Mesendoderm (in vitro differentiated cells): ENCODE measurements around the gene CHD2.

ENCODE experiments used
- DNase-seq: peaks from one replicate; pipeline ENCODE4 v3.0.0; 2013
- H2AK5ac ChIP-seq: 2 replicates; pipeline ENCODE4 v1.6.1; 2013; ENCODE audit warnings: low read length, inconsistent platforms
- H2BK120ac ChIP-seq: 2 replicates; pipeline ENCODE4 v1.6.1; 2013; ENCODE audit warnings: low read depth, mild to moderate bottlenecking, low read length, moderate library complexity, mixed read lengths
- H2BK15ac ChIP-seq: replicated peaks from 2 replicates; pipeline ENCODE4 v1.6.1; 2013; ENCODE audit warnings: low read depth, mild to moderate bottlenecking, moderate library complexity
- H2BK5ac ChIP-seq: 2 replicates; pipeline ENCODE4 v1.6.1; 2013; ENCODE audit warnings: low read length, inconsistent platforms
- H3K18ac ChIP-seq: 2 replicates; pipeline ENCODE4 v1.6.1; 2013; ENCODE audit warnings: mild to moderate bottlenecking, low read length, mixed read lengths
- H3K23ac ChIP-seq: one replicate; pipeline ENCODE4 v1.6.1; 2013; ENCODE audit warnings: low read length
- H3K27ac ChIP-seq: 2 replicates; pipeline ENCODE4 v1.5.1; 2013; ENCODE audit warnings: low read depth, mild to moderate bottlenecking, inconsistent platforms, low read length, moderate library complexity
- H3K27me3 ChIP-seq: 2 replicates; pipeline ENCODE4 v1.6.1; 2013; ENCODE audit warnings: low read length, control low read depth, mild to moderate bottlenecking, inconsistent platforms; ENCODE audit not compliant: insufficient read depth, poor library complexity
- H3K36me3 ChIP-seq: 2 replicates; pipeline ENCODE4 v1.6.1; 2013; ENCODE audit warnings: low read length, inconsistent platforms; ENCODE audit not compliant: control insufficient read depth, insufficient read depth
- H3K4ac ChIP-seq: one replicate; pipeline ENCODE4 v1.6.1; 2013; ENCODE audit warnings: low read depth, mild to moderate bottlenecking, low read length, moderate library complexity
- H3K4me1 ChIP-seq: 2 replicates; pipeline ENCODE4 v1.6.1; 2013; ENCODE audit warnings: low read depth, low read length, inconsistent platforms; ENCODE audit not compliant: control insufficient read depth
- H3K4me2 ChIP-seq: 2 replicates; pipeline ENCODE4 v1.6.1; 2013; ENCODE audit warnings: low read length
- H3K4me3 ChIP-seq: 2 replicates; pipeline ENCODE4 v1.5.1; 2013; ENCODE audit warnings: mild to moderate bottlenecking, low read length
- H3K56ac ChIP-seq: one replicate; pipeline ENCODE4 v1.6.1; 2013; ENCODE audit warnings: low read length
- H3K79me1 ChIP-seq: 2 replicates; pipeline ENCODE4 v1.6.1; 2013; ENCODE audit warnings: low read length, inconsistent platforms
- H3K79me2 ChIP-seq: 2 replicates; pipeline ENCODE4 v1.6.1; 2013; ENCODE audit warnings: mild to moderate bottlenecking, low read length; ENCODE audit not compliant: control insufficient read depth, insufficient read depth
- H3K9ac ChIP-seq: 2 replicates; pipeline ENCODE4 v1.6.1; 2013; ENCODE audit warnings: low read length, inconsistent platforms
- H4K5ac ChIP-seq: one replicate; pipeline ENCODE4 v1.6.1; 2013; ENCODE audit warnings: low read length
- H4K8ac ChIP-seq: one replicate; pipeline ENCODE4 v1.6.1; 2013; ENCODE audit warnings: low read depth, mild to moderate bottlenecking, control low read depth, low read length, moderate library complexity
- WGBS: extraction: QIAGEN DNeasy Blood & Tissue Kit; methylation state at CpG from one replicate; pipeline ENCODE4 v1.1.7; 2013; ENCODE audit warnings: low lambda C conversion rate, missing lambda C conversion rate; ENCODE audit not compliant: insufficient coverage; ENCODE audit errors: extremely low coverage; 5-methylcytosine and 5-hydroxymethylcytosine counted together

The CHD2 gene

DNA sequence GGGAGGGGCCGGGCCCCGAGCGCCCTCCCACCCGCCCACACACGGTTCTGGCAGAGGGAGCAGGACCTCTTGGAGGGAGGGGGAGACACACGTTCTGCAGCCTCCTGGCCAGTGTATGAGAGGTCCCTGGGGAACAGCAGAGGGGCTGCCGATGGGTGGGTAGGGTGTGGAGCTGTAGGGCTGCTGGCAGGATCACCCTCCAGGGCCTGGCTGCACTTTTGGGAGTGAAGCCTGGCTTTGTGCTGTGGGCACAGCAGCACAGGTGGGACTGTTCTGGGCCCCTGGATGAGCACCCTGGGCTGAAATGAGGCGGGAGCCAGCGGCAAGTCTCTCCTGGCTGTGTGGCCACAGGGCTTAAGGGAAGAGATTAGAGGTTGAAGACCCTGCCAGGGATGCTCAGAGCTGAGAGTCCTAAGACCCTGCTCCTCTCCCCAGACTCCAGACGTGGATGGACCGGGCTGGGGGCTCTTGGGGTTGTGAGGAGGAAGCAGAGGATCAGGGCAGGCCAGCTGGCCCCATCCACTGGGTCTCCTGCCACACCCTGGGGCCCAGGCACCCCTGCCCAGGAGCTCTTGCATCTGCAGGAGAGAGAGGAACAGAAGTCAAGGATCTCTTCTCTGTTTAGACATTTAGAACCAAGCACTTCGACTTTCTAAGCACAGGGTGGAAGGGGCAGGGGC, 143.6 kb downstream of the CHD2 start:
- H3K18ac ChIP-seq, result no peak overlapping the region
- no peak overlapping the region for H3K9ac ChIP-seq
- no peak overlapping the region for H3K56ac ChIP-seq
- no peak overlapping the region for H2BK15ac ChIP-seq
- H3K27ac ChIP-seq, result no peak overlapping the region
- no peak overlapping the region for H3K4ac ChIP-seq
- no peaks in the 10 kb centered on the region for H3K27me3 ChIP-seq
- no peak overlapping the region for H2BK120ac ChIP-seq
- H3K4me3 ChIP-seq, result no peak overlapping the region
- no peaks in the 10 kb centered on the region for H3K36me3 ChIP-seq
- no peak overlapping the region for H3K4me2 ChIP-seq
- no peaks in the 10 kb centered on the region for H3K79me2 ChIP-seq
- no peak for DNase-seq
- no peak overlapping the region for H3K23ac ChIP-seq
- H3K4me1 ChIP-seq, result no peaks in the 10 kb centered on the region
- no peak overlapping the region for H4K8ac ChIP-seq
- H2AK5ac ChIP-seq, result no peak overlapping the region
- no peak overlapping the region for H2BK5ac ChIP-seq
- H4K5ac ChIP-seq, result no peak overlapping the region
- no CpG with 5 or more reads among the region's 12 CpGs for WGBS
- H3K79me1 ChIP-seq, result no peaks in the 10 kb centered on the region

- H3K9ac ChIP-seq, result no peak overlapping the region
- no peak overlapping the region for H4K8ac ChIP-seq
- WGBS, result no CpG with 5 or more reads among the region's 46 CpGs
- H3K79me1 ChIP-seq, result no peaks in the 10 kb centered on the region
- no peak overlapping the region for H2BK15ac ChIP-seq
- no peak overlapping the region for H3K4ac ChIP-seq
- no peak overlapping the region for H3K23ac ChIP-seq
- H3K18ac ChIP-seq, result no peak overlapping the region
- H3K36me3 ChIP-seq, result no peaks in the 10 kb centered on the region
- no peak overlapping the region for H2BK120ac ChIP-seq
- no peaks in the 10 kb centered on the region for H3K4me1 ChIP-seq
- no peaks in the 10 kb centered on the region for H3K27me3 ChIP-seq
- H2BK5ac ChIP-seq, result no peak overlapping the region
- H3K27ac ChIP-seq, result no peak overlapping the region
- DNase-seq, result no peak
- H3K4me3 ChIP-seq, result no peak overlapping the region
- H2AK5ac ChIP-seq, result no peak overlapping the region
- no peak overlapping the region for H4K5ac ChIP-seq
- H3K79me2 ChIP-seq, result no peaks in the 10 kb centered on the region
- H3K4me2 ChIP-seq, result no peak overlapping the region
- no peak overlapping the region for H3K56ac ChIP-seq
Observed at GRCh38 chr15:93044301-93045190, 144.4 kb downstream of the CHD2 start.

- Histone ChIP-seq H3K4me1 (no peaks in the 10 kb centered on the region), H3K4me2 (no peak overlapping the region), H4K8ac (no peak overlapping the region), H3K79me2 (no peaks in the 10 kb centered on the region), H3K18ac (no peak overlapping the region), H4K5ac (no peak overlapping the region), H3K4ac (no peak overlapping the region), H3K4me3 (no peak overlapping the region), H2BK15ac (no peak overlapping the region), H2AK5ac (no peak overlapping the region), H3K56ac (no peak overlapping the region), H3K27ac (no peak overlapping the region), H3K36me3 (no peaks in the 10 kb centered on the region), H3K23ac (no peak overlapping the region), H3K27me3 (no peaks in the 10 kb centered on the region), H3K9ac (no peak overlapping the region), H2BK120ac (no peak overlapping the region), H3K79me1 (no peaks in the 10 kb centered on the region), H2BK5ac (no peak overlapping the region)
- whole genome bisulfite sequencing, result no CpG with 5 or more reads among the region's 27 CpGs
- DNase-seq, result no peak
Observed at GRCh38 chr15:93045191-93045785, 145.2 kb downstream of the CHD2 start.

DNA sequence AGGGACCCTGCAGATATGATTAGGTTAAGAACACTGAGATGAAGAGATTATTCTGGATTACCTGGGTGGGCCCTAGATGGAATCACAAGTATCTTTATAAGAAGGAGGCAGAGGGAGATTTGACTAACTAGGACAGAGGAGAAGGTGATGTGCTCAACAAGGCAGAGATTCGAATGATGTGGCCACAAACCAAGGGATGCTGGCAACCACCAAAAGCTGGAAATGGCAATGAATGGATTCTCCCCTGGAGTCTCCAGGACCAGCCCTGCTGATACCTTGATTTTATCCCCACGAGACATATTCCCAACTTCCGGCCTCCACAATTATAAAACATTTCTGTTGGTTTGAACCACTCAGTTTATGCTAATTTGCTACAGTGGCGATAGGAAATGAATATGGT, 146.0 kb downstream of the CHD2 start:
- H3K79me1 ChIP-seq, result no peaks in the 10 kb centered on the region

GRCh38 chr15:93046721-93047120, 146.6 kb downstream of the CHD2 start:
- Histone ChIP-seq H3K27me3 (no peaks in the 10 kb centered on the region), H2BK5ac (no peak overlapping the region), H2AK5ac (no peak overlapping the region), H3K79me1 (no peaks in the 10 kb centered on the region), H4K5ac (no peak overlapping the region), H2BK15ac (no peak overlapping the region), H3K56ac (no peak overlapping the region), H3K4me3 (no peak overlapping the region), H3K79me2 (no peaks in the 10 kb centered on the region), H3K18ac (no peak overlapping the region), H3K4me2 (no peak overlapping the region), H3K9ac (no peak overlapping the region), H3K36me3 (no peaks in the 10 kb centered on the region), H3K4me1 (no peaks in the 10 kb centered on the region), H3K4ac (no peak overlapping the region), H3K27ac (no peak overlapping the region), H3K23ac (no peak overlapping the region), H2BK120ac (no peak overlapping the region), H4K8ac (no peak overlapping the region)
- WGBS, result no CpG with 5 or more reads among the region's 7 CpGs
- no peak for DNase-seq

More for the DNA sequence above, 146.0 kb downstream of the CHD2 start:
- Histone ChIP-seq H3K9ac (no peak overlapping the region), H3K4ac (no peak overlapping the region), H3K56ac (no peak overlapping the region), H4K8ac (no peak overlapping the region), H4K5ac (no peak overlapping the region), H3K18ac (no peak overlapping the region), H2BK5ac (no peak overlapping the region), H3K4me2 (no peak overlapping the region), H3K36me3 (no peaks in the 10 kb centered on the region), H3K27me3 (no peaks in the 10 kb centered on the region), H3K23ac (no peak overlapping the region), H2AK5ac (no peak overlapping the region), H3K27ac (no peak overlapping the region), H3K79me2 (no peaks in the 10 kb centered on the region), H3K4me3 (no peak overlapping the region), H2BK15ac (no peak overlapping the region), H2BK120ac (no peak overlapping the region), H3K4me1 (no peaks in the 10 kb centered on the region)
- no CpG with 5 or more reads among the region's 4 CpGs for WGBS
- DNase-seq, result no peak
